Erythroblast (primary cell): Measurements from ENCODE around the gene GBF1.

ENCODE experiments used
- GATA1 ChIP-seq: IDR thresholded peaks from 2 replicates; pipeline ENCODE4 v1.6.1; 2011; ENCODE audit warnings: low read depth, mild to moderate bottlenecking, control low read depth, low read length, moderate library complexity
- POLR2A ChIP-seq: IDR thresholded peaks from 2 replicates; pipeline ENCODE4 v1.6.1; 2011; ENCODE audit warnings: mild to moderate bottlenecking, low read length

- TF ChIP-seq POLR2A (no peak), GATA1 (no peak)
These were observed 33.8 kb downstream of the GBF1 start for GRCh38 chr10:102279104-102279503.
